DOHH2 (cell line): ENCODE measurements around the gene MRPL47.

Source experiments
- H3F3A ChIP-seq: fragments of 200-600 bp; sonication (generic), shearing (Covaris generic); 2 replicates; pipeline ENCODE4 v1.6.0; 2016; ENCODE audit warnings: antibody characterized with exemption, mild to moderate bottlenecking; ENCODE audit not compliant: control insufficient read depth, insufficient read depth
- H3K27ac ChIP-seq: fragments of 200-600 bp; sonication (generic); 2 replicates; pipeline ENCODE4 v1.5.1; 2014; ENCODE audit warnings: low read depth, mild to moderate bottlenecking, low read length, moderate library complexity
- H3K27me3 ChIP-seq: fragments of 200-600 bp; sonication (generic); 2 replicates; pipeline ENCODE4 v1.6.1; 2014; ENCODE audit warnings: mild to moderate bottlenecking, low read length, mixed read lengths; ENCODE audit not compliant: control insufficient read depth
- H3K36me3 ChIP-seq: fragments of 200-600 bp; sonication (generic); 2 replicates; pipeline ENCODE4 v1.6.1; 2014; ENCODE audit warnings: mild to moderate bottlenecking, low read length, moderate library complexity, mixed read lengths; ENCODE audit not compliant: control insufficient read depth
- H3K4me1 ChIP-seq: fragments of 200-600 bp; sonication (generic); 2 replicates; pipeline ENCODE4 v1.6.1; 2014; ENCODE audit warnings: mild to moderate bottlenecking, low read length, mixed read lengths; ENCODE audit not compliant: control insufficient read depth
- H3K4me2 ChIP-seq: fragments of 200-600 bp; sonication (generic); 2 replicates; pipeline ENCODE4 v1.6.0; 2014; ENCODE audit warnings: mild to moderate bottlenecking, low read length, moderate library complexity
- H3K4me3 ChIP-seq: fragments of 200-600 bp; sonication (generic); 2 replicates; pipeline ENCODE4 v1.5.1; 2014; ENCODE audit warnings: mild to moderate bottlenecking, low read length, mixed read lengths
- H3K79me2 ChIP-seq: fragments of 200-600 bp; sonication (generic); 2 replicates; pipeline ENCODE4 v1.6.1; 2014; ENCODE audit warnings: mild to moderate bottlenecking, low read length, mixed read lengths; ENCODE audit not compliant: control insufficient read depth
- H3K9me2 ChIP-seq: fragments of 200-600 bp; sonication (generic); replicated peaks from 2 replicates; pipeline ENCODE4 v1.6.1; 2014; ENCODE audit warnings: mild to moderate bottlenecking, low read length, mixed read lengths; ENCODE audit not compliant: control insufficient read depth
- H3K9me3 ChIP-seq: fragments of 200-600 bp; sonication (generic); 2 replicates; pipeline ENCODE4 v1.6.1; 2014; ENCODE audit warnings: antibody characterized with exemption, low read length, mixed read lengths; ENCODE audit not compliant: control insufficient read depth, insufficient read depth
- H4K20me1 ChIP-seq: fragments of 200-600 bp; sonication (generic); 2 replicates; pipeline ENCODE4 v1.6.0; 2014; ENCODE audit warnings: low read depth, mild to moderate bottlenecking, antibody characterized with exemption, low read length, moderate library complexity; ENCODE audit not compliant: control insufficient read depth, insufficient read depth
- EZH2phosphoT487 ChIP-seq: fragments of 200-600 bp; sonication (generic); IDR thresholded peaks from 2 replicates; pipeline ENCODE4 v1.6.1; 2017; ENCODE audit warnings: borderline replicate concordance, mild to moderate bottlenecking, antibody characterized with exemption, low read length, moderate library complexity, mixed read lengths
- TF ChIP-seq, protein P1 (sequence below): fragments of 200-600 bp; sonication (generic); IDR thresholded peaks from one replicate; pipeline ENCODE4 v1.5.1; 2014; ENCODE audit warnings: antibody characterized with exemption, mild to moderate bottlenecking, low read depth, low read length; ENCODE audit not compliant: poor library complexity, severe bottlenecking

The MRPL47 gene

DNA sequence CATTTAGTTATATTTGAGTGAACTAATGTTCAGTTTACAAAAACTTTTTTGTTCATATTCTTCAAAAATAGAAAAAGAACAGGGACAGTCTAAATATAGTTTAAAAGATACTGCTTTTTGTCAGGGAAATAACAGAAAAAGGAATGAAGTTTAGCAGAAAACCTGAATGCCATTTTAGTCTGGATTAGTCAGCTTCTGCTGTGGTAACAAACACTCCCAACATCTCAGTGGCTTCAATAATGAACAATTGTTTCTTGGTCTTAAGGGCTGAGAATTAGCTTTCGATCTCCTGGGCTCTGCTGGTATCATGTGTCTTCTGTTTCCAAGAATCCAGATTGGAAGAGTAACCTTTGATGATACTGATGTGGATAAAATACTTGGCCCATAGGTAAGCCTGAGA, 36.0 kb upstream of the MRPL47 start:
- Histone ChIP-seq H3K36me3 (no peaks in the 10 kb centered on the region), H3K9me2 (no peaks in the 10 kb centered on the region), H3K4me1 (no peaks in the 10 kb centered on the region), H3K27me3 (no peaks in the 10 kb centered on the region), H4K20me1 (no peaks in the 10 kb centered on the region), H3K79me2 (no peaks in the 10 kb centered on the region), H3K9me3 (no peaks in the 10 kb centered on the region), H3K27ac (no peak overlapping the region), H3K4me3 (no peak overlapping the region), H3K4me2 (no peak overlapping the region), H3F3A (no peaks in the 10 kb centered on the region)
- TF ChIP-seq EZH2phosphoT487 = no peak
- TF ChIP-seq, protein P1, sequence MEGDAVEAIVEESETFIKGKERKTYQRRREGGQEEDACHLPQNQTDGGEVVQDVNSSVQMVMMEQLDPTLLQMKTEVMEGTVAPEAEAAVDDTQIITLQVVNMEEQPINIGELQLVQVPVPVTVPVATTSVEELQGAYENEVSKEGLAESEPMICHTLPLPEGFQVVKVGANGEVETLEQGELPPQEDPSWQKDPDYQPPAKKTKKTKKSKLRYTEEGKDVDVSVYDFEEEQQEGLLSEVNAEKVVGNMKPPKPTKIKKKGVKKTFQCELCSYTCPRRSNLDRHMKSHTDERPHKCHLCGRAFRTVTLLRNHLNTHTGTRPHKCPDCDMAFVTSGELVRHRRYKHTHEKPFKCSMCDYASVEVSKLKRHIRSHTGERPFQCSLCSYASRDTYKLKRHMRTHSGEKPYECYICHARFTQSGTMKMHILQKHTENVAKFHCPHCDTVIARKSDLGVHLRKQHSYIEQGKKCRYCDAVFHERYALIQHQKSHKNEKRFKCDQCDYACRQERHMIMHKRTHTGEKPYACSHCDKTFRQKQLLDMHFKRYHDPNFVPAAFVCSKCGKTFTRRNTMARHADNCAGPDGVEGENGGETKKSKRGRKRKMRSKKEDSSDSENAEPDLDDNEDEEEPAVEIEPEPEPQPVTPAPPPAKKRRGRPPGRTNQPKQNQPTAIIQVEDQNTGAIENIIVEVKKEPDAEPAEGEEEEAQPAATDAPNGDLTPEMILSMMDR = no peak

DNA sequence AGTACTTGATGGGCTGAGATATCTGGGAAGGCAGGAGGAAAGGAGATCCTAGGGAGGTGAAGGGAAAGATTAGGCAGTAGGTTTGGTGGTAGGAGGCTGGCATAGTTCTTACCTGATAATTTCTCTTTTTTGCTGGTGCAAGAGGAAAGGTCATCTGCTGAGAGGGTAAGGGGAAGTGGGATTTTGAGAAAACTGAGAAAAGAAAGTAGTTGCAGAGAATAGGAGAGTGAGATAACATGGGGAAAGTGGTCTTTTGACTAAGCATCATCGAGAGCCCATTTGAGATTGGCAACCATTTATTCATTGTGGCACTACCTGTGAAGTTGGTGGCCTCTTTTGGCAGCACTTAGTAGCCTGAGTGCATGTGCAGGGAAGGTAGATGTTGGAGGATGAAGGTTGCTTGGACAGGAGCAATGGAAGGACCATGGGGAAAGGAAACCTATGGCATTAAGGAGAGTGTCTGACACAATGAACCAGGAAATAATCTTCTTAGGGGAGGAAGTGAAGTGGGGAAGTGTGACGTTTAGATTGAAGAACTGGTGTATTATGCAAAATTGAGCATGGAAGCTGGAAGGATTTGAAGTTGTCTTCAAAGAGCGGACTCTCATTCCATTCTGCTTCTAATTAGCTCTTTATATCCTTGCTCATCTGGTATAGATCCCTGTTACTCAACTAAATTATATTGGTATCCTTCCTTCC, 26.5 kb upstream of the MRPL47 start:
- Histone ChIP-seq H3F3A (no peaks in the 10 kb centered on the region), H3K27me3 (no peaks in the 10 kb centered on the region), H3K36me3 (no peaks in the 10 kb centered on the region), H3K27ac (no peak overlapping the region), H3K4me3 (no peak overlapping the region), H3K9me3 (no peaks in the 10 kb centered on the region), H3K9me2 (no peaks in the 10 kb centered on the region), H3K4me2 (no peak overlapping the region), H4K20me1 (no peaks in the 10 kb centered on the region), H3K79me2 (no peaks in the 10 kb centered on the region), H3K4me1 (peaks cover 4% of the 10 kb centered on the region; the same call in 1 of the 2 replicates)
- TF ChIP-seq EZH2phosphoT487 = no peak
- TF ChIP-seq, protein P1 = no peak

- no peaks in the 10 kb centered on the region for H3K4me1 ChIP-seq
- no peaks in the 10 kb centered on the region for H4K20me1 ChIP-seq
- H3K27me3 ChIP-seq = no peaks in the 10 kb centered on the region
- H3K4me3 ChIP-seq = no peak overlapping the region
- H3F3A ChIP-seq = peaks cover 4% of the 10 kb centered on the region; the same call in 1 of the 2 replicates
- peaks cover 42% of the 10 kb centered on the region for H3K36me3 ChIP-seq
- no peaks in the 10 kb centered on the region for H3K9me2 ChIP-seq
- H3K4me2 ChIP-seq = no peak overlapping the region
- H3K79me2 ChIP-seq = no peaks in the 10 kb centered on the region; the same call in 1 of the 2 replicates
- no peaks in the 10 kb centered on the region for H3K9me3 ChIP-seq
- H3K27ac ChIP-seq = no peak overlapping the region
- TF ChIP-seq EZH2phosphoT487 = no peak
- TF ChIP-seq, protein P1 = no peak
Observed at GRCh38 chr3:179624451-179624850, 20.0 kb upstream of the MRPL47 start.
